Dermis blood vessel endothelial cell (primary cell): ENCODE results near the gene MMRN2. TPM values are rescaled to one million over a fixed set of nuclear protein-coding genes. Genes with fewer than 3 reads are reported as not detected.

Experiments
- DNase-seq: peaks from one replicate; pipeline ENCODE4 v3.0.0; 2010
- total RNA-seq: library from RNA; depleted of rRNA; stranded (reverse); fragments of >200 nt; gene quantifications from 2 replicates; pipeline ENCODE4 v1.2.3, GENCODE V29; 2014

The MMRN2 gene
- total RNA-seq, 1 donor from 2014 or later: 483 TPM

GRCh38 chr10:86970162-86970981 is 13.0 kb upstream of the MMRN2 start:
- peak; percentile 49 for DNase-seq

DNA sequence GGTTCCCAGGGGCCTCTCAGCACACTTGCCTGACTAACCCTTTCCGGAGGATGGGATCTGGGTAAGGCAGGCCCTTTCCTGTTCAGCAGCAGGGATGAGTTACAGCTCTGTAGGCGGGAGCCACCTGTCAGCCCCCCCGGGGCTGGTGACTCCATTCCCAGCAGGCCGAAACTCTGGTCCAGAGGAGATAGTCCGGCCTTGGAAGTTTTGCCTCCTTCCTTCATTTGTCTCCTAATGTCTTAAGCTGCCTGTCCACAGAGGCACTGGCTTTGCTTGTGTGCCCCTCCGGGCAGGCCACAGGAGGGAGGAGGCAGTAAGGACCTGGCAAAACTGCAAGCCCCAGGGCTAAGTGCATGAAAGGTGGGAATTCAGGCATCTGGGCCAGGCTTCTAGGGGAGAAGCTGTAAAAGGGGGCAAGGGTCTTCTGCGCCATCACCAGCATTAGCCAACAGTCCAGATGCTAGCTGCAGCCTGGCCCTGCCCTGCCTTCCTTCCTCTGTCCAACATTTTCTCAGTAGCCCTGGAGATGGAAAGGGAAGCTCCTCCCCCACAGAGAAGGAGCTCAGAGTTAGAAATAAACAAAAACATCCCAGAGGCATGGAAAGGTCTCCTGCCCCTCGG is 12.1 kb upstream of the MMRN2 start:
- peak; percentile 62 for DNase-seq

DNA sequence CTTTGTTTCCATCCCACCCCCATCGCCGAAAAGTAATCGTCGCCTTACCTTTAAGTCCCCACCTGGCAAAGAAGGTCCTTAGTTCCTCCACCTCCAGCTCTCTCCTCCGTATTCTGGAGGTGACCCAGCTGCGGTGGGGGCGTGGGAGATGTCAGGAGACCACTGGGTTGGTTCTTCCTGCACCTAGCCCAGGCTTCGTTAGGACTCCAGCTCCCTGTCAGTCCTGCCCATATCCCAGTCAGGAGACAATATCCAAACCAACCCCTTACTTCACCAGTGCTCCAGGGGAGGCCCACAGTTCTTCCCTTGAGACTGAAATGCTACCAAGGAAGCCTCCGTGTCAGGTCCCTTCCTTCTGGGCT is 11.6 kb upstream of the MMRN2 start:
- DNase-seq: no peak

DNA sequence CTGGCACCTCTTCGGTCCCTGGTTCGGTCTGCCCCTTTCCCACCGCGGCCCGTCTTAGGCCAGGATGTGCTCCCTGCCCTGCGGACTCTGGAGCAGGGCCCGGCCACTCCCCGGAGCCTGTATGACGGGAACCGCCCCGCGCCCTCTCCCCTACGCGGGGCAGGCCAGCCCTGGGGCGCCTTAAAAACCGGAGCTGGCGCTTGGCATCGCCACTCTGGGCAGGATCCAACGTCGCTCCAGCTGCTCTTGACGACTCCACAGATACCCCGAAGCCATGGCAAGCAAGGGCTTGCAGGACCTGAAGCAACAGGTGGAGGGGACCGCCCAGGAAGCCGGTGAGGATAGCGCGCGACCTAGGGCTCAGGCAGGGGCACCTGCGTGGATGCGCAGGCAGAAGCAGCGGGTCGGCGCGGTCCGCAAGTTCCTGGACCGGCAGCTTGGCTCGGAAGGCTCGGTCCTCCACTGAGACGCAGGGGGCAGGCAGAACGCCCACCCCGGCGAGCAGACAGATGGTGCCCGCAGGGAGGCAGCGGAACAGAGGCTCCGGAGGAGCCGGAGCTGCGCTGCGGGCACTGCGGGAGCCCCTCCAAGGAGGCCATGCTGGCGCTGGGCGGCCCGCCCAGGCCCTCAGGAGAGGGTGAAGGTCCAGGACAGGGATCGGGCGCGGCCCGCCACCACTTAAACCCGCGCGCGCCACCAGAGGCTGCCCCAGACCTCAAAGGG is 11.0 kb upstream of the MMRN2 start, which contains the start of gene ADIRF:
Gene ADIRF, plus strand, starts transcription at position 212 of the 723 bp plus-strand sequence. Its CDS starts 63 bp downstream, at position 275.
- peak; percentile 25 for DNase-seq

GRCh38 chr10:86967481-86967941 is 10.1 kb upstream of the MMRN2 start:
- DNase-seq: peak; percentile 29

- no peak for DNase-seq
Measured at GRCh38 chr10:86965986-86966654, 8.7 kb upstream of the MMRN2 start.

DNA sequence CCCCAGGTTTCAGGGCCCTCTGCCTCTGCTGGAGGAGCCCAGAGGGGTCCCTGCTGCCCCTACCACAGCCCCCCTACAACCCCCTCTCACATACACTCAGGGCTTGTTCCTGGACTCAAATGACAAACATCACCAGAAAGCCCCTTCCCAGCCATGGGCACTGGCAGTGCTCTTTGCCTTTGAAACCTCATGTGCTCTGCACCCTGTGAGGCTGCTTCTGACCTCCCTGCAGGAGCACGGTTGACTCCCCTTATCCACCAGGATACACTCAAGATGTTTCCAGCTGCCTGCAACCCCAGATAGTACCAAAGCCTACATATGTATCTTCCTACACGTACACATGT is 7.4 kb upstream of the MMRN2 start:
- no peak for DNase-seq

DNA sequence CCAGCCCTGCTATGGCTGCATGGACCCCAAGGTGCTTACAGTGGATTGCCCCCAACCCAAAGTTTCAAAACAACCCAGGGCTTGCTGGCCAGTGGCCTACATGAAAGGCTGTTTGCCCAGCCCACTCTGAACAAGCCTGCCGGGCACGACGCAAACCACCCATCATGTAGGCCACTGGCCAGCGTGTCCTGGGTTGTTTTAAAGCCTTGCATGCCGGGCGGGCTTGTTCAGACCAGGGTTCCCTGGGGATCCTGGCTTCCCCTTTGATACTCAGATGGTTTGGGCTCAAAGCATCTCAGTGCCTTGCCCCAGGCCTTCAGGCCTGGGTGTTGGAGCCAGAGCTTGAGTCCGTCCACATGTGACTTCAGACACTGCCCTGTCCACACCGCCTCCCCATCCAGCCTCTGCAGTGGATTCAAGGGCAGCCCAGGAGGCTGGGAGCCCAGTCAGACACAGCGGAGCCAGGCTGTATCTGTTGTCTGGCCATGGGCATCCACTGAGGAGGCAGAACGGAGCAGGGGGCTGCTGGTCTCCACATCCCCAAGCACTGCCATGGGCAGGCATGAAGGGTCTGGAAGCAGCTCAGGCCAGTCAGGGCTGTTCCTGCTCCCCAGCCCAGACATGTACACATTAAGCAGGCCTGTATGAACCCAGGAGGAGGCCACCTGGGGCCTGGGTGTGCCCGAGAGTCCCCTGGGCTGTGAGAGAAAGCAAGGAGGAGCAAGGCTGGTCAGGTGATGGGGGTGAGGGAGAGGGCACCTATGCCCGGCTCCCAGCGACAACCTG is 6.8 kb upstream of the MMRN2 start:
- DNase-seq: no peak

GRCh38 chr10:86963341-86963919 is 6.0 kb upstream of the MMRN2 start:
- no peak for DNase-seq

- DNase-seq: no peak
Measured at GRCh38 chr10:86962981-86963310, 5.5 kb upstream of the MMRN2 start.

- DNase-seq: no peak
Measured at GRCh38 chr10:86962136-86962980, 4.9 kb upstream of the MMRN2 start.

GRCh38 chr10:86961481-86962091 is 4.2 kb upstream of the MMRN2 start:
- no peak for DNase-seq

DNA sequence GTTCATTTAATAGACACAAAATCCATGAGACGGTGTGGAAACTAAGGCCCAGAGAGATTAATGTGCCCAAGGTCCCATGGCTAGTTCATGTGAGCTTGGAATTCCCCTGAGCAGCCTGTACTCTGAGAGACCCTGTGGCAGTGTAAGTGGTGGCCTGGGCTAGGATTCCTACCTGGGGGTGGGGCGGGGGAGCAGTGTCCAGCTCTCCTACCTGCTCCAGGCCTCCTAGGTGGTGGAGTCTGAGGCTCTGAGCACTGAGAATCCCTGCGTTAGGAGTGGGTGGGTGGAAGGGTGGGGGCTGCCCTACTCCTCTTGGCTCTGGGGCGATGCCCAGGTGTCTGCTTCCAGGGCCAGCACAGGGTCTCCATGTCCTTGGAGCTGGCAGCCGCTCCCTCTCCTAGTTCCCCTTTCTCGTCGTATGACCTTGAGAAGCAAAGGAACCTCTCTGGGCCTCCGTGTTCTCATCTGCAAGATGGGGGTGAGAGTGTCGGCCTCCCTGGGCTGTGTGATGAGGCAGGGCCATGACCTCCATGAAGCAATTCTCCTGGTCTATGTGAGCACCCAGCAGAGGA is 3.5 kb upstream of the MMRN2 start:
- no peak for DNase-seq

DNA sequence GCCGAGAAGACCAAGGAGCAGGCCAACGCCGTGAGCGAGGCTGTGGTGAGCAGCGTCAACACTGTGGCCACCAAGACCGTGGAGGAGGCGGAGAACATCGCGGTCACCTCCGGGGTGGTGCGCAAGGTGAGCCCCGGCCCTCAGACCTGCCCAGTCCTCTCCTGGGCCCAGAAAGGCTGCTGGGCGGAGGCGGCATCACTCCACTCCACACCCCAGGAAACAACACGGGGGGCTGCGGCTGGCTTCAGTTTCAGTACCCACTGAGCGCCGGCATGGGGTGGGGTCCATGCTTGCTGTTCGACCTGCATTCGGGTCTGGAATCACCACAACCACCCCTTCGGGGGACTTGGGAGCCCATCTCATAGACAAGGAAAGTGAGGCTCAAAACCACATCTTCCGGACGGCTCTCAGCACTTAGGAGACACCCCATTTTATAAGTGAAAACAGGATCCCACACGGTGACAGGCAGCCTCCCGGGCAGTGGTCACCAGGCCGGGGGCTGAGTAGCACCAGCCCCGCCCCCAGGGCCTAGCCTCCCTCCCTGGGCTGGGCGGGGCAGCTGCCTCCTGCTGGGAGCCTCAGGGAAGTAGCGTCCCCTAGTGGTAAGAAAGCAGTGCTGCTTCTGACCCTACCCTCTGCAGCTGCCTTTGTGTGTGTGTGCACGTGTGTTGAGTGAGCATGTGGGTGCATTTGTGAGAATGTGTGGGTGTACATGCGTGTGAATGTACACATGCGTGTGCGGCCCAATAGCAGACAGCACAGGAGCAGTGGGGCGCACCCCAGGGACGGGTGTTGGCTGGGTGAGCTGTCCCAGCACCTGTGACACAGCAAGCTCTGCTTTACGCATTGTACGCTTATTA is 2.8 kb upstream of the MMRN2 start:
- peak; percentile 94 for DNase-seq

GRCh38 chr10:86959737-86960002 is 2.3 kb upstream of the MMRN2 start:
- no peak for DNase-seq

DNA sequence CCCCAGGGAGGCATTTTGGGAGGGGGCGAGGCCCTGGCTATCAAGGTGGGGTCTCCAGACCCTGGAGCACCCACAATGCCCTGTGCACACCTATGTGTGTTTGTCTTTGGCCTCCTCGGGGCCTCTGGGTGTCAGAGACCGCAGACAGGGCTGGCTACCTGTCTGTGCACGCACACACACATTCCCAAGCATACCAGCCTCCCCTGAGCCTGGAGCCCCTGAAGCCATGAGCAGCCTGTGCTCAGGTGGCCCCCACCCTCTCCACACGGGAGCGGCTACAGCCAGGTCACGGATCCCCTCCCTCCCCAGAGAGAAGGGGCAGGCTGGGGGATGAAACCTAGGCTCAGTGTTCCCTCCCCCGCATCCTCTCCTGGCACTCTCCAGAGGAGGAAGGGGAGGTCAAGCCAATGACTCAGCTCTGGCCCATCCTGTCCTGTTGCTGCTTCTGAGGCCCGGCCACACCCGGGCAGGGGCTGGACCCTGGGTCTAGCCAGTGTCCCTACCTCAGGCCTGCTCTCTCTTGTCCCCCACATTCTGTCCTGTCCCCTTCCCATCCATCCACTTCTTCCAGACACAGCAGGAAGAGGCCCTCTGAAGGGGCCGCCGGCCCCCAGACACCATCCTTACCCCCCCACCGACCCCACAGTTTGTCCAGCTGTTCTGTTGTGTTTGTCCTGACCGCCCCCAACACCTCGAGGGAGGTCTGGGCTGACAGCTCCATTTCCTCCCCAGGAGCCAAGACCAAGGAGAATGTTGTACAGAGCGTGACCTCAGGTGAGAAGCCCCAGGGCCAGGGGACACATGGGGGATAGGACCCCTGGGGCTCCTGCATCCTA is 1.7 kb upstream of the MMRN2 start:
- peak; percentile 86 for DNase-seq

- DNase-seq: peak; percentile 66
Measured at GRCh38 chr10:86958116-86958900, 893 bp upstream of the MMRN2 start, which contains the start of gene SNCG. Gene SNCG, plus strand, starts transcription at chr10:86958599. Its CDS starts 99 bp downstream, at chr10:86958698.
